GM23338 (cell line): Measurements from ENCODE around the gene DNAH10. TPM values are rescaled to one million over a fixed set of nuclear protein-coding genes. Genes with fewer than 3 reads are reported as not detected.

Experiments used
- ATAC-seq: fragments of 200-7000 bp; cut with Tn5 transposase; 3 replicates; pipeline ENCODE4 v1.9.1; 2020
- DNase-seq: peaks from one replicate; pipeline ENCODE4 v3.0.0-alpha.2; 2015; ENCODE audit warnings: low spot score
- H2AFZ ChIP-seq: fragments of 200-600 bp; sonication (generic); 2 replicates; pipeline ENCODE4 v1.8.0; 2016; ENCODE audit warnings: antibody characterized with exemption, mild to moderate bottlenecking, moderate library complexity
- H3F3A ChIP-seq: fragments of 200-600 bp; sonication (generic); replicated peaks from 2 replicates; pipeline ENCODE4 v1.8.0; 2017; ENCODE audit warnings: antibody characterized with exemption, mixed run types, low read depth
- H3K27ac ChIP-seq: fragments of 200-600 bp; sonication (generic); 2 replicates; pipeline ENCODE4 v1.6.1; 2016; ENCODE audit warnings: low read depth
- H3K27me3 ChIP-seq: fragments of 200-600 bp; sonication (generic); 2 replicates; pipeline ENCODE4 v1.8.0; 2016; ENCODE audit warnings: mild to moderate bottlenecking, mixed run types, moderate library complexity; ENCODE audit not compliant: insufficient read depth
- H3K36me3 ChIP-seq: fragments of 200-600 bp; sonication (generic); 2 replicates; pipeline ENCODE4 v1.8.0; 2016; ENCODE audit warnings: mild to moderate bottlenecking; ENCODE audit not compliant: insufficient read depth
- H3K4me1 ChIP-seq: fragments of 200-600 bp; sonication (generic); 2 replicates; pipeline ENCODE4 v1.8.0; 2016; ENCODE audit warnings: mild to moderate bottlenecking, moderate library complexity; ENCODE audit not compliant: insufficient read depth
- H3K4me2 ChIP-seq: fragments of 200-600 bp; sonication (generic); 2 replicates; pipeline ENCODE4 v1.7.1; 2017; ENCODE audit warnings: mixed run types
- H3K4me3 ChIP-seq: fragments of 200-600 bp; sonication (generic); 2 replicates; pipeline ENCODE4 v1.6.1; 2016; ENCODE audit warnings: mixed run types
- H3K79me2 ChIP-seq: fragments of 200-600 bp; sonication (generic); replicated peaks from 2 replicates; pipeline ENCODE4 v1.8.0; 2017; ENCODE audit warnings: mild to moderate bottlenecking; ENCODE audit not compliant: insufficient read depth
- H3K9me2 ChIP-seq: fragments of 200-600 bp; sonication (generic); 2 replicates; pipeline ENCODE4 v1.8.0; 2017; ENCODE audit not compliant: insufficient read depth
- H4K20me1 ChIP-seq: fragments of 200-600 bp; sonication (generic); replicated peaks from 2 replicates; pipeline ENCODE4 v1.8.0; 2017; ENCODE audit warnings: mild to moderate bottlenecking; ENCODE audit not compliant: insufficient read depth
- H3K27ac Mint-ChIP-seq: 2 replicates; pipeline ENCODE4 v1.8.0; 2020; ENCODE audit warnings: inconsistent platforms, mild to moderate bottlenecking, moderate library complexity, mixed read lengths
- H3K27me3 Mint-ChIP-seq: 3 replicates; pipeline ENCODE4 v1.8.0; 2022; ENCODE audit warnings: low read depth, mild to moderate bottlenecking, moderate library complexity, mixed read lengths, inconsistent platforms; ENCODE audit not compliant: insufficient read depth, poor library complexity
- H3K36me3 Mint-ChIP-seq: 3 replicates; pipeline ENCODE4 v1.8.0; 2021; ENCODE audit warnings: low read depth, mild to moderate bottlenecking, inconsistent platforms, moderate library complexity, mixed read lengths
- H3K4me1 Mint-ChIP-seq: 3 replicates; pipeline ENCODE4 v1.8.0; 2020; ENCODE audit warnings: mild to moderate bottlenecking, inconsistent platforms, mixed read lengths
- H3K4me3 Mint-ChIP-seq: 3 replicates; pipeline ENCODE4 v1.8.0; 2021; ENCODE audit warnings: moderate library complexity, mild to moderate bottlenecking, inconsistent platforms, mixed read lengths
- H3K9me3 Mint-ChIP-seq: 3 replicates; pipeline ENCODE4 v1.8.0; 2020; ENCODE audit warnings: moderate library complexity, mild to moderate bottlenecking, inconsistent platforms, mixed read lengths
- ETS1 ChIP-seq: IDR thresholded peaks from 2 replicates; pipeline ENCODE4 v1.6.1; 2016; ENCODE audit warnings: antibody characterized with exemption
- EZH2 ChIP-seq: fragments of 200-600 bp; sonication (generic); IDR thresholded peaks from one replicate; pipeline ENCODE4 v1.8.0; 2017; ENCODE audit warnings: antibody characterized with exemption, mild to moderate bottlenecking, low read depth; ENCODE audit not compliant: unreplicated experiment
- NANOG ChIP-seq: IDR thresholded peaks from 2 replicates; pipeline ENCODE4 v1.6.1; 2016; ENCODE audit warnings: antibody characterized with exemption, borderline replicate concordance
- STAT1 ChIP-seq: IDR thresholded peaks from one replicate; pipeline ENCODE4 v1.6.1; 2016; ENCODE audit warnings: antibody characterized with exemption; ENCODE audit not compliant: unreplicated experiment
- ZNF114 ChIP-seq: fragments of 250-450 bp; sonication (Bioruptor Pico); IDR thresholded peaks from 2 replicates; pipeline ENCODE4 v1.5.0; 2020; ENCODE audit warnings: mild to moderate bottlenecking, moderate library complexity
- ZNF331 ChIP-seq: fragments of 250-450 bp; sonication (Bioruptor Pico); IDR thresholded peaks from 2 replicates; pipeline ENCODE4 v1.5.0; 2020; ENCODE audit warnings: low read depth, mild to moderate bottlenecking, moderate library complexity
- ZNF462 ChIP-seq: fragments of 250-450 bp; sonication (Bioruptor Pico); IDR thresholded peaks from 2 replicates; pipeline ENCODE4 v1.5.0; 2020; ENCODE audit warnings: mild to moderate bottlenecking, moderate library complexity
- polyA plus RNA-seq: library from polyadenylated mRNA; unstranded; fragments of >200 nt; fragmentation: Nextera tagmentation; extraction: Ambion mirVana; gene quantifications from 2 replicates; pipeline ENCODE4 v1.2.1, GENCODE V29; 2016
- total RNA-seq: library from RNA; depleted of rRNA; stranded (reverse); fragments of >200 nt; shearing (Covaris generic); gene quantifications from 2 replicates; pipeline ENCODE4 v1.2.3, GENCODE V29; 2014

DNAH10 gene
- total and polyA plus RNA-seq, 2 experiments from 2014 or later = 0.03 TPM

- TF ChIP-seq ZNF462 (CRISPR knock-in tag) = no peak
- TF ChIP-seq ZNF331 (CRISPR knock-in tag) = no peak
- TF ChIP-seq ZNF114 (CRISPR knock-in tag) = no peak
- no peak for TF ChIP-seq STAT1
- TF ChIP-seq ETS1 = no peak
- no peak for TF ChIP-seq NANOG
These were observed 214.2 kb downstream of the DNAH10 start (continued) for GRCh38 chr12:123976227-123976826.

GRCh38 chr12:123979566-123979965, 217.5 kb downstream of the DNAH10 start:
- H3K9me2 ChIP-seq = no peaks in the 10 kb centered on the region
- no peaks in the 10 kb centered on the region for H3K79me2 ChIP-seq
- H3K27ac Mint-ChIP-seq = no peak overlapping the region
- H3K27me3 ChIP-seq = peaks cover 27% of the 10 kb centered on the region
- H3K36me3 ChIP-seq = no peaks in the 10 kb centered on the region
- peaks cover 23% of the 10 kb centered on the region for H3K36me3 Mint-ChIP-seq
- H3K4me3 Mint-ChIP-seq = no peak overlapping the region
- ATAC-seq (no peak), DNase-seq (no peak)
- no peak overlapping the region for H3K27ac ChIP-seq
- H3K9me3 Mint-ChIP-seq = no peaks in the 10 kb centered on the region
- peaks cover 4% of the 10 kb centered on the region for H3F3A ChIP-seq
- peaks cover 3% of the 10 kb centered on the region for H3K4me1 ChIP-seq
- H4K20me1 ChIP-seq = peaks cover 36% of the 10 kb centered on the region
- peaks cover 7% of the 10 kb centered on the region; the same call in 2 of the 3 replicates for H3K4me1 Mint-ChIP-seq
- H3K4me3 ChIP-seq = no peak overlapping the region
- H3K27me3 Mint-ChIP-seq = peaks cover 9% of the 10 kb centered on the region
- H2AFZ ChIP-seq = no peak overlapping the region
- no peak overlapping the region for H3K4me2 ChIP-seq
- TF ChIP-seq EZH2 = no peak
- no peak for TF ChIP-seq ZNF462 (CRISPR knock-in tag)
